Central memory CD8-positive, alpha-beta T cell (primary cell): ENCODE data around the gene RNF31.
"Not testable (repeated sequence)": the region's sequence is repeated elsewhere in the genome, so short reads cannot be mapped to it uniquely, and the experiment has no call there.

Experiments used
- ATAC-seq: fragments of 150-1000 bp; cut with Tn5 transposase; replicated peaks from 2 replicates; pipeline ENCODE4 v1.10.0; 2022; ENCODE audit warnings: mild to moderate bottlenecking, moderate FRiP score, moderate number of reproducible peaks; ENCODE audit not compliant: poor library complexity, severe bottlenecking; ENCODE audit errors: extremely low read depth
- DNase-seq, 2 donors: peaks; one replicate each; pipeline ENCODE4 v3.0.0; 2021; ENCODE audit warnings: low spot score in 2 of 2
- H3K27ac Mint-ChIP-seq: one replicate; pipeline ENCODE4 v1.8.0; 2022; ENCODE audit warnings: low read depth, mild to moderate bottlenecking, moderate library complexity, mixed read lengths
- H3K27me3 Mint-ChIP-seq: one replicate; pipeline ENCODE4 v1.8.0; 2022; ENCODE audit warnings: mixed read lengths
- H3K36me3 Mint-ChIP-seq: one replicate; pipeline ENCODE4 v1.8.0; 2022; ENCODE audit warnings: mild to moderate bottlenecking, moderate library complexity, mixed read lengths; ENCODE audit not compliant: insufficient read depth
- H3K4me1 Mint-ChIP-seq: one replicate; pipeline ENCODE4 v1.8.0; 2022; ENCODE audit warnings: mixed read lengths
- H3K4me3 Mint-ChIP-seq: one replicate; pipeline ENCODE4 v1.8.0; 2022; ENCODE audit warnings: mild to moderate bottlenecking, moderate library complexity, mixed read lengths
- H3K9me3 Mint-ChIP-seq: one replicate; pipeline ENCODE4 v1.8.0; 2022; ENCODE audit warnings: mixed read lengths

The RNF31 gene

DNA sequence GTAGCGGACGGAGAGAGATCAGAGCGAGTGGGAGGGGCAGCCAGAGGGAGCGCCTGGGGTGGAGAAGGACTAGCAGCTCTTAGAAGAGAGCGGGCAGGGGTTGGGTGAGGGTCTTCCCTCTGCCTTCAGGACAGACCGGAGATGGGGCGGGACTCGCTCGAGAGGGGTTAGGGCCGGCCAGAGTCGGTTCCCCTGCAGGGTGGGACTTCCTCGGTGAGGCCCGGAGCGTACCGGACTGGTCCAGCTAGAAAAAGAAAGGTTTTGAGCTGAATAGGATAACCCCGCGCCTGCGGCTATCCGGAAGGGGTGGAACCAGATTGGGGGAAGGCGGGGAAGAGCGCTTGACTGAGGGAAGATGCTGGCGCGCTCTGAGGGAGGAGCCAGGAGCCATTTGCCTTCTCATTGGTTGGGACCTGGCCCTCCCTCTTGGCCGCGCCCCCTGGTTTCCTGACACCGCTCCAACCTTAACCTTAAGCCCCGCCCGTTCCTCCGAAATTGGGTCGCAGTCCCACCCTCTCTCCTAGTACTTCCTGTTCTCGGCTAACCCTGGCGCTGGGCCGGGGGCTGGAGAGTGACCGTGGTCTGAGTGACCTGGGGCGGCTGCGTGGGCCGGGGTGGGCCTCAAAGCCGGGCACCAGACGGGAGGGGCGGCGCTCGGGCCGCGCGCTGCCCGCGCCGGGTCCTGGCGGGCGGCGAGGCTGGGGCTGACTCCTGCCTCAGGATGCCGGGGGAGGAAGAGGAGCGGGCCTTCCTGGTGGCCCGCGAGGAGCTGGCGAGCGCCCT, at the start of gene RNF31:
TSS of gene RNF31 (plus strand) at position 521 of the 783 bp plus-strand sequence. CDS start at position 722, 201 bp downstream.
- Mint-ChIP-seq H3K36me3 (peaks cover 37% of the 10 kb centered on the region), H3K27ac (peak within 1 kb of the TSS; percentile 92), H3K4me3 (peak within 1 kb of the TSS; percentile 98), H3K27me3 (no peaks in the 10 kb centered on the region), H3K9me3 (no peaks in the 10 kb centered on the region), H3K4me1 (peaks cover 65% of the 10 kb centered on the region)
- DNase-seq = peak; percentile 92 to 94
- ATAC-seq = peak; percentile 92

DNA sequence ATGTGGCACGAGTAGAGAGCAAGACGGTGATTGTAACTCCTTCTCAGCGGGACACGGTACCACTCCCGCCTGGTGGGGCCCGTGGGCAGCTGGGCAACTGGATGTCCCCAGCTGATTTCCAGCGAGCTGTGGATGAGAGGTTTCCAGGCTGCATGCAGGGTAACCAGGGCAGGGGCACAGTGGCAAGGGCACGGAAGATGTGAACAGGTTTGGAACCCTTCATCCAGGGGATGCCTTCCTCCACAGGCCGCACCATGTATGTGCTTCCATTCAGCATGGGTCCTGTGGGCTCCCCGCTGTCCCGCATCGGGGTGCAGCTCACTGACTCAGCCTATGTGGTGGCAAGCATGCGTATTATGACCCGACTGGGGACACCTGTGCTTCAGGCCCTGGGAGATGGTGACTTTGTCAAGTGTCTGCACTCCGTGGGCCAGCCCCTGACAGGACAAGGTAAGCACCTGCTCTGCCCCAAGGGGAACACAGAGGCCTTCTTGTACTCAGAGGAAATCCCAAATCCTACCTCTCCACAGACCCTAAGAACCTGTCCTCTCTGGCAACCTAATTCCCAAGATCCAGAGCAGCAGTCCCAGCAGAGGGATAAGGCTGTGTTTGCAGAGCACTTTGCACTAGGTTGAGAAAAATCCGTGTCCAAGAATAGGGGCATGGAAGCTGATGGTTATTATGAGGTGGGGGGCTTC, 48.9 kb upstream of the RNF31 start:
- Mint-ChIP-seq H3K36me3 (peaks cover 16% of the 10 kb centered on the region), H3K4me3 (no peak overlapping the region), H3K9me3 (no peaks in the 10 kb centered on the region), H3K27me3 (no peaks in the 10 kb centered on the region), H3K4me1 (peaks cover 31% of the 10 kb centered on the region), H3K27ac (no peak overlapping the region)
- DNase-seq (no peak), ATAC-seq (no peak)

DNA sequence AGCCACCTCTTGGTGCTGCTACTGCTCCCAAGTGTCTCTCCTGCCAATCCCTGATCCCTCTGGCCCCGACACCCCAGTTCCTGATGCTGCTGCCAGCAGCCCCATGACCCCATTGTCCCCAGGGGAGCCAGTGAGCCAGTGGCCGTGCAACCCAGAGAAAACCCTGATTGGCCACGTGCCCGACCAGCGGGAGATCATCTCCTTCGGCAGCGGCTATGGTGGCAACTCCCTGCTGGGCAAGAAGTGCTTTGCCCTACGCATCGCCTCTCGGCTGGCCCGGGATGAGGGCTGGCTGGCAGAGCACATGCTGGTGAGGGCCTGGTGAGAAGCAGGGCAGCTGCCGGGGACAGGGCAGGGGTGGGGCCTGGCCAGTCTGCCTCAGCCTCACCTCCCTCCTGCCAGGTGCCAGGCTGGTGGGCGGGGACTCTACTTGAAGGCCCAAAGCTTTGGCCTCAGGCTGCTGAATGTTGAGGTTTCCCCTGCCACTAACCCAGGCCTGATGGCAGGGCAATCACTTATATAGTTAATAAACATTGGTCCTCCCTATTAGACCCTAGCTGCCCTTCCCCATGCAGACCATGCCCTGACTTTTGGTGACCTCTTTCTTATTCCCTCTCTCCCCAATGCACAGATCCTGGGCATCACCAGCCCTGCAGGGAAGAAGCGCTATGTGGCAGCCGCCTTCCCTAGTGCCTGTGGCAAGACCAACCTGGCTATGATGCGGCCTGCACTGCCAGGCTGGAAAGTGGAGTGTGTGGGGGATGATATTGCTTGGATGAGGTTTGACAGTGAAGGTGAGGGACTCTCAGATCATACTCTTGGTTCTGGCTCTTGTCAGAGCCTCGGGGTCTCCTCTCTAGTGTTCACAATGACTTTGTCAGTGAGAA, 48.1 kb upstream of the RNF31 start:
- Mint-ChIP-seq H3K4me1 (peaks cover 27% of the 10 kb centered on the region), H3K36me3 (peaks cover 16% of the 10 kb centered on the region), H3K27ac (peak overlapping the region; percentile 61), H3K4me3 (no peak overlapping the region), H3K9me3 (no peaks in the 10 kb centered on the region), H3K27me3 (no peaks in the 10 kb centered on the region)
- DNase-seq = no peak
- no peak for ATAC-seq

DNA sequence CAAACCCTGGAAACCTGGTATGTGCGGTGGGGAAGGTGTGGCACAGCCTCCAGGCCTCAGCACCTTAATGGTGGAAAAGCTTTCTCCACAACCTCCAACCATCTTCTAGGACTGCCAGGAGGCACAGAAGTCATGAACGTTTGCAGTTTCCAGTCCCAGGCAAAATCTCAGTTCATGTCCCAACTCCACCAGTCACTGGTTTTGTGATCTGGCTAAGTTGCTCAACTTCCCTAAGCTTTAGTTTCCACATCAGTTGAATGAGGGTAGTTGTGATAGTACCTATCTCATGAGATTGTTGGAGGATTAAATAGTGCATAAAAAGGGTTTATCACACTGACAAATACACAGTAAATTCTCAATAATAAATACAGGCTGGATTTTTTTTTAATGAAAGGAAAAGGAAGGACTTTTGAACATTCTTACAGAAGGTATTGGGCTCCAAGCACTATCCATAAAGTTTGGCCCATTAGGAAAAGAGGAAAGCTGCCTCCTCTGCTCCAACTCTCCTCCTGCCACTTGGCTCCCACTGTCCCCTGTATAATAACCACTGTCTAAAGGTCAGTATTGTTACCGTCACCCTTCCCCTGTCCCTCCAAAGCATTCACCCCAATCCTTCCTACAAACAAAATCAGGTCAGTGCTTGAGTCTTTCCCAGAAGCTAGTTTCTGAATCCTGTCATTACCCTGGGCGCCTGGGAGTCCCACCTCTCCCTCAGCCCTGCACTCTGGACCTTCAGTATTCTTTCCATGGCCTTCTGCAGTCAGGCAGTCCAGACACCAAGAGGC, 46.9 kb upstream of the RNF31 start:
- Mint-ChIP-seq H3K27me3 (no peaks in the 10 kb centered on the region), H3K4me3 (no peak overlapping the region)

DNA sequence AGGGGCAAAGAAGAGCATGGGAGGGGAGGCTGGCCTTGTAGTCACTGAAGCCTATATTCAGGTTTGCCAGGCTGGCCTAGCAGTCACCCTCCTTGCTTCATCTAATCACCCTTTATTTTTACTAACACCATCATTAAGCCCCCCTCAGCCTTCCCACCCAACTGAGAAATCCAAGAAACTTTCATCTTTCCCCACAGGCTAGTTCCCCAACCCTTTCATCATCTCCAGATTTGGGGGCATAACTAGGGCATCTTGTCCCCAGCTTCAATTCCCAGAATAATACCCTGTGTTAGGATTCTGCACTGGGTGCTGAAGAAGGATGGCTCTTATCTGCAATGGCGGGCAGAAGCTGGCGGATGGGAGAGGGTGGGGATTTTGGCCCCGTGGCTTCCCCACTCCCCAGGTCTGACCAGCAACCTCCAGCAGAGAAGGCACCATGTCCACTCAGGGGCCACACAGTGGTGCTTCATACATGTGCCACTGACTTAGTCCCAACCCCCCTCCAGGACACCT, 46.3 kb upstream of the RNF31 start:
- Mint-ChIP-seq H3K27me3 (no peaks in the 10 kb centered on the region), H3K9me3 (no peaks in the 10 kb centered on the region), H3K4me3 (no peak overlapping the region), H3K27ac (no peak overlapping the region), H3K36me3 (peaks cover 11% of the 10 kb centered on the region), H3K4me1 (peaks cover 10% of the 10 kb centered on the region)
- DNase-seq (no peak), ATAC-seq (no peak)

More for the DNA sequence above, 46.9 kb upstream of the RNF31 start:
- H3K9me3 Mint-ChIP-seq = no peaks in the 10 kb centered on the region
- peak overlapping the region; percentile 61 for H3K27ac Mint-ChIP-seq
- ATAC-seq (no peak), DNase-seq (no peak)
- H3K4me1 Mint-ChIP-seq = peaks cover 16% of the 10 kb centered on the region
- peaks cover 11% of the 10 kb centered on the region for H3K36me3 Mint-ChIP-seq

DNA sequence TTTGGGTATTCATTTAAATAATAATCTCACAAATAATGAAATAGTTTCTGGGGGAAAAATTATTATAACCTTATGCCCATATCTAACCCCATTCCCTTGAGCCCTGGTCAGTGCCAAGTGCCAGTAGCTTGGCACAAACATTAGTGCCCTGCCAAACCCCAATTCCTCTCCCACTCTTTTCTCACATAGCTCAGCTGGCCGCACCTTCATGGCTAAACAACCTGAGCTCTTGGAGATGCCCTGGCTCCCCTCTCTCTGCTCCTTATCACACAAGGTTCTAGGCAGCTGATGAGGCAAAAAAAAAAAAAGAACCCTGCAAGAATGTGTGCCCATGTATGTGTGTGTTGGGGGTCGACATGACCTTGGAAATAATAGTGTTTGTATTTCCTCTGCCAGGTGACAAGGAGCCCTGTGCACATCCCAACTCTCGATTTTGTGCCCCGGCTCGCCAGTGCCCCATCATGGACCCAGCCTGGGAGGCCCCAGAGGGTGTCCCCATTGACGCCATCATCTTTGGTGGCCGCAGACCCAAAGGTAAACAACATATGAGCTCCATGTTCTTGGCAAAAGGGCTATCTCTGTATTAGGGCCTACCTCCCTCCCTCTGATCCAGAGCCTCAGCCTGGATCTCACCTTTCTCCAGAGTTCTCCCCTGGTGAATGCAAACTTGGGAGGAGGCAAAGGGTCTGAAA, 44.8 kb upstream of the RNF31 start:
- Mint-ChIP-seq H3K27ac (no peak overlapping the region), H3K27me3 (no peaks in the 10 kb centered on the region), H3K4me1 (peaks cover 4% of the 10 kb centered on the region), H3K36me3 (peaks cover 8% of the 10 kb centered on the region), H3K9me3 (no peaks in the 10 kb centered on the region), H3K4me3 (no peak overlapping the region)
- DNase-seq (no peak), ATAC-seq (no peak)

DNA sequence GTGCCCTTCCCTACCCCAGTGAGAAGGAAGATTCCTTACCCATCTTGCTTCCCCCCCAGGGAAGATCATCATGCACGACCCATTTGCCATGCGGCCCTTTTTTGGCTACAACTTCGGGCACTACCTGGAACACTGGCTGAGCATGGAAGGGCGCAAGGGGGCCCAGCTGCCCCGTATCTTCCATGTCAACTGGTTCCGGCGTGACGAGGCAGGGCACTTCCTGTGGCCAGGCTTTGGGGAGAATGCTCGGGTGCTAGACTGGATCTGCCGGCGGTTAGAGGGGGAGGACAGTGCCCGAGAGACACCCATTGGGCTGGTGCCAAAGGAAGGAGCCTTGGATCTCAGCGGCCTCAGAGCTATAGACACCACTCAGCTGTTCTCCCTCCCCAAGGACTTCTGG, 43.8 kb upstream of the RNF31 start:
- Mint-ChIP-seq H3K36me3 (peaks cover 7% of the 10 kb centered on the region), H3K9me3 (no peaks in the 10 kb centered on the region), H3K4me1 (peaks cover 4% of the 10 kb centered on the region), H3K27me3 (no peaks in the 10 kb centered on the region), H3K4me3 (no peak overlapping the region), H3K27ac (no peak overlapping the region)
- ATAC-seq (no peak), DNase-seq (no peak)

DNA sequence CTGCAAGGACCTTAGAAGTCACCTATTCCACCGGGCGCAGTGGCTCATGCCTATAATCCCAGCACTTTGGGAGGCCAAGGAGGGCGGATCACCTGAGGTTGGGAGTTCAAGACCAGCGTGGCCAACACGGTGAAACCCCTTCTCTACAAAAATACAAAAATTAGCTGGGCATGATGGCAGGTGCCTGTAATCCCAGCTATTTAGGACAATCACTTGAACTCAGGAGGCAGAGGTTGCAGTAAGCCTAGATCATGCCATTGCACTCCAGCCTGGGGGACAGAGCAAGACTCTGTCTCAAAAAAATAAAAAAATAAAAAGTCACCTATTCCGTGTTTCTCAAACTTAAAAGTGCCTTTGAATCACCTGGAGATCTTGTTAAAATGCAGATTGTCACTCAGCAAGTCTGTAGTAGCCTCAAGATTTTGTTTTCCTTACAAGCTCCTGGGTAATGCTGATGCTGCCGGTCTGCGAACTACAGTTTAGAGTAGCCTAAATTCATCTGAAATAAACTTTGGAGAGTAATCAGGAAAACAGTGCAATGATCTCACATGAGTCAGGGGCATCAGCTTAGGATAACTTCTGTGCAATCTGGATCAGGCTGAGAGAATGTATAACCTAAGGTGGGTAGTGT, 41.6 kb upstream of the RNF31 start:
- not testable (repeated sequence) for H3K27ac Mint-ChIP-seq, H3K4me3 Mint-ChIP-seq, H3K9me3 Mint-ChIP-seq

DNA sequence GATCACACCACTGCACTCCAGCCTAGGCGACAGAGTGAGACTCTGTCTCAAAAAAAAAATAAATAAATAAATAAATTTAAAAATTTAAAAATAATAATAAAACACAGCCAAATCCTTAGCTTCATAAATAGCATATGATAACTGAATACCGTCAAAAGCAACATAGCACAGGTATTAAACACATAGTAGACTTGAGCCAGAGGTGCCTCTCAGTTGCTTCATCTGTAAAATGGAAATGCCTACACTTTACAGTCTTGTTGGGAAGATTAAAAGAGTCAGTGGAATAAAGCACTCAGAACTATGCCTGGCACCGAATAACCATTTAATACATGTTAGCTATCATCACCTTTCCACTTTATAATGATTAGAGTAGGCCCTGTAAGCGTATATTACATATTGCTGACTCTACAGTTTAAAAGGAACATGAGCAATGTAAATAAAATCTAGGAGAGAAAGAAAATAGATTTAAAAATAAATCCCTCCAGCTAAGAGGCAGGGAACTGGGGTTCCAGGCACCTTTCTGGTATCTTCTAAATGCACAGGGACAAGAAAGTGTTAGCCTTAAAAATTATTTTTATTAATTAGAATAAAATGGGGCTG, 40.5 kb upstream of the RNF31 start:
- ATAC-seq (no peak), DNase-seq (no peak)
- no peak overlapping the region for H3K4me3 Mint-ChIP-seq
- H3K27me3 Mint-ChIP-seq = no peaks in the 10 kb centered on the region
- H3K27ac Mint-ChIP-seq = no peak overlapping the region
- H3K4me1 Mint-ChIP-seq = peaks cover 7% of the 10 kb centered on the region
- no peaks in the 10 kb centered on the region for H3K9me3 Mint-ChIP-seq
- peaks cover 5% of the 10 kb centered on the region for H3K36me3 Mint-ChIP-seq

More for the DNA sequence above, 41.6 kb upstream of the RNF31 start:
- H3K4me1 Mint-ChIP-seq, H3K27me3 Mint-ChIP-seq, DNase-seq, ATAC-seq, H3K36me3 Mint-ChIP-seq: not testable (repeated sequence)

DNA sequence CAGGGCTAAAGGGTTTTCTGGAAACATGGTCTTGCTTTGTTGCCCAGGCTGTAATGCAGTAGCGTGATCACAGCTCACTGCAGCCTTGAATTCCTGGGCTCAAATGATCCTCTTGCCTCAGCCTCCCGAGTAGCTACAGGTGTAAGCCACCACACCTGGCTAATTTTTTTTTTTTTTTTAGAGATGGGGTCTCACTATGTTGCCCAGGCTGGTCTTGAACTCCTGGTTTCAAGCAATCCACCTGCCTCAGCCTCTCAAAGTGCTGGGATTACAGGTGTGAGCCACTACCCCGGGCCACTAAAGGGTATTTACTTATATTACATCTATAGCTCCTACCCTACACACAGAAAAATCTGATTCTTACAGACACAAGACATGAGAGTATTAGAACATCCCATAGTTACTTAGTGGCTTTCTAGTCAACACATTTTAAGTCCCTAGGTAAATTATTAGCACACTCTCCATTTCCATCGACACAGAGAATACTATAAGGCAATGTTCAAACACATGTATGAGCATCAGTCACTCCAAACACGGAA, 38.9 kb upstream of the RNF31 start:
- ATAC-seq (no peak), DNase-seq (no peak)
- Mint-ChIP-seq H3K27ac (peak overlapping the region; percentile 71), H3K9me3 (no peaks in the 10 kb centered on the region), H3K4me1 (peaks cover 7% of the 10 kb centered on the region), H3K27me3 (no peaks in the 10 kb centered on the region), H3K36me3 (peaks cover under 1% of the 10 kb centered on the region), H3K4me3 (no peak overlapping the region)
